Fibroblast of lung (primary cell): Measurements from ENCODE around the gene ACTMAP.

ENCODE experiments used
- CTCF ChIP-seq, 2 donors: IDR thresholded peaks in 1 of 2; conservative IDR thresholded peaks in 1 of 2; 1 replicate in 1 of 2; 2 replicates in 1 of 2; pipeline ENCODE4 v1.5.1; 2011 to 2012; ENCODE audit warnings: low read length in 2 of 2, control low read depth in 1 of 2, inconsistent platforms in 1 of 2, low read depth in 1 of 2, mild to moderate bottlenecking in 1 of 2
- EZH2 ChIP-seq: IDR thresholded peaks from 2 replicates; pipeline ENCODE4 v1.5.1; 2012; ENCODE audit warnings: low read length, control low read depth, mild to moderate bottlenecking; ENCODE audit errors: missing control alignments

- TF ChIP-seq EZH2 = no peak
- TF ChIP-seq CTCF (conservative IDR thresholded peaks at IDR 0.05 in 1 of 2, IDR thresholded peaks at IDR 0.05 in 1 of 2; ENCODE audit: low read depth in 1 of 2, low read length in 2 of 2) = no peak
Measured at GRCh38 chr19:40691421-40692211, 58.7 kb downstream of the ACTMAP start.
